ENCODE measurements around the gene BEST1.

BEST1 gene

DNA sequence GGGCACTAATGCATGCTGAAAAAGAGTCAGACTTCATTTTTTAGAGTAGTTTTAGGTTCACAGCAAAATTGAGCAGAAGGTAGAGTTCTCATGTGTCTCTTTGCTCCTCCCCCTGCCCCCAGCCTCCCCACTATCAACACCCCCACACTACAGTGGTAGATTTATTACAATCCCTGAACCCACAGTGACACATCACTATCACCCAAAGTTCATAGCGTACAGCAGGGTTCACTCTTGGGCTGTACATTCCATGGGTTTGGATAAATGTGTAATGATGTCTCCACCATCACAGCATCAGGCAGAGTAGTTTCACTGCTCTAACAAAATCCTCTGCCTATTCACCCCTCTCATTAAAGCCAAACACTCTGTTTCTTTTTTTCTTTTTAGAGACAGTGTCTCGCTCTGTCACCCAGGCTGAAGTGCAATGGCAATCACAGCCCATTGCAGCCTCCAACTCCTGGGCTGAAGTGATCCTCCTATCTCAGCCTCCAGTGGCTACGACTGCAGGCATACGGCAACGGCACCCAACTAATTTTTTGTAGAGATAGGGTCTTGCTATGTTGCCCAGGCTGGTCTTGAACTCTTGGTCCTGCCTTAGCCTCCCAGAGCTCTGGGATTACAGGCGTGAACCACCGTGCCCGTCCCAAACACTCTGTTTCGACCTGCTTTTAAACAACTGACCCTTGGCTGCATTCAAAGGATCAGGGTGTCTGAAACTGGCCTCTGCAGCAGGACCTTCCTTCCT is 4.1 kb downstream of the BEST1 start:
- TF ChIP-seq TAF1 (IDR thresholded peaks at IDR 0.05; ENCODE audit: low read depth, low read length) (no peak), POU2F2 (IDR thresholded peaks at IDR 0.05; ENCODE audit: low read depth, low read length) (no peak), PAX5 (IDR thresholded peaks at IDR 0.05; ENCODE audit: insufficient read depth, low read length, severe bottlenecking) (no peak), POLR2AphosphoS5 (IDR thresholded peaks at IDR 0.05; ENCODE audit: low read depth, low read length) (no peak), SPI1 (IDR thresholded peaks at IDR 0.05; ENCODE audit: low read depth, low read length) (no peak), POLR2A (IDR thresholded peaks at IDR 0.05; ENCODE audit: low read depth, low read length) (no peak)
- FAIRE-seq: no peak
- DNase-seq (ENCODE audit: insufficient read length, low spot score): no peak

DNA sequence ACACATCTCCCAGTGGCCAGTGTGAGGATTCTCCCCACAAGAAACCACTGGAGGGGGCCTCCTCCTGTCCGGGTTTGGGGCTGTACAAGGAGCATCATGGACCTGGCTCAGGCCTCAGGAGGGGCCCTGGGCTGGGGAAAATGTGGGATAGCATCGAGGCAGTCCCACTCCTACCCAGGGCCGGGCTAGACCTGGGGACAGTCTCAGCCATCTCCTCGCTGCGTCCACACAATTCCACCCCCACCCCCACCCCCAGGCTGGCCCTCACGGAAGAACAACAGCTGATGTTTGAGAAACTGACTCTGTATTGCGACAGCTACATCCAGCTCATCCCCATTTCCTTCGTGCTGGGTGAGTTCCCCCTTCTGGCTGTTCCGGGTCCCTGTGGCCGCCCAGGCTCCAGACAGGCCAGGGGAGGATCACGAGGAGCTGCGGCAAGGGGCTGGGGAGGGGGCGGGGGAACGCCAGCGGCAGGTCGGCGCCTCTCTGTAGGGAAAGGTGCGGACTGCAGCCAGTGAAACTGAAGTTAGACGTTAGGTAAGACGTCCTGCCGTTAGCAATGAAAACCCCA is 4.8 kb downstream of the BEST1 start:
- no peak for FAIRE-seq
- no peak for DNase-seq (ENCODE audit: insufficient read length, low spot score)
- TF ChIP-seq POLR2AphosphoS5 (IDR thresholded peaks at IDR 0.05; ENCODE audit: low read depth, low read length): no peak
- no peak for TF ChIP-seq PAX5 (IDR thresholded peaks at IDR 0.05; ENCODE audit: insufficient read depth, low read length, severe bottlenecking)
- no peak for TF ChIP-seq SPI1 (IDR thresholded peaks at IDR 0.05; ENCODE audit: low read depth, low read length)
- no peak for TF ChIP-seq POU2F2 (IDR thresholded peaks at IDR 0.05; ENCODE audit: low read depth, low read length)
- no peak for TF ChIP-seq TAF1 (IDR thresholded peaks at IDR 0.05; ENCODE audit: low read depth, low read length)
- no peak for TF ChIP-seq POLR2A (IDR thresholded peaks at IDR 0.05; ENCODE audit: low read depth, low read length)

DNA sequence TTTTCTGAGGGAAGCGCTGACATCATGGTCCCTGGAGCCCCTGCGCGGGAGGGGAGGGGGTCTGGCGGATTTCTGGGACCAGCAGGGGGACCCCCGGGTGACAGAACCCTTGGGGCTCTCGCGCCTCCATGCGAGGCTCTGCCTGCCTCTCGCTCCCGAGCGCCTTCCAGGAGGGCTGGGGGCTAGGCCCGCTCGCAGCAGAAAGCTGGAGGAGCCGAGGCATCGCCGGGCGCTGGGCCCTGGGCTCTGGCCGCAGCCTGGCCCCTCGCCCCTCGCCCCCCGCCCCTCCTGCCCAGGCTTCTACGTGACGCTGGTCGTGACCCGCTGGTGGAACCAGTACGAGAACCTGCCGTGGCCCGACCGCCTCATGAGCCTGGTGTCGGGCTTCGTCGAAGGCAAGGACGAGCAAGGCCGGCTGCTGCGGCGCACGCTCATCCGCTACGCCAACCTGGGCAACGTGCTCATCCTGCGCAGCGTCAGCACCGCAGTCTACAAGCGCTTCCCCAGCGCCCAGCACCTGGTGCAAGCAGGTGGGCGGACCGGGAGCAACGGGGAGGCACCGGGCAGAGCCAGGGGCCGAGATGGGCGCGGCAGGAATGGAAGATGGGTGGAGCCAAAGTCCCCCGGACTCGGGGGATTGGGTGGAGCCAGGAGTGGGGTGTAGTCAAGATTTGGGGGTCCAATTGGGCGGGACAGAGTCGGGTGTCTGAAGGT is 5.4 kb downstream of the BEST1 start:
- no peak for TF ChIP-seq SPI1 (IDR thresholded peaks at IDR 0.05; ENCODE audit: low read depth, low read length)
- TF ChIP-seq POLR2AphosphoS5 (IDR thresholded peaks at IDR 0.05; ENCODE audit: low read depth, low read length): no peak
- DNase-seq (ENCODE audit: insufficient read length, low spot score) (peak; percentile 49), FAIRE-seq (no peak)

DNA sequence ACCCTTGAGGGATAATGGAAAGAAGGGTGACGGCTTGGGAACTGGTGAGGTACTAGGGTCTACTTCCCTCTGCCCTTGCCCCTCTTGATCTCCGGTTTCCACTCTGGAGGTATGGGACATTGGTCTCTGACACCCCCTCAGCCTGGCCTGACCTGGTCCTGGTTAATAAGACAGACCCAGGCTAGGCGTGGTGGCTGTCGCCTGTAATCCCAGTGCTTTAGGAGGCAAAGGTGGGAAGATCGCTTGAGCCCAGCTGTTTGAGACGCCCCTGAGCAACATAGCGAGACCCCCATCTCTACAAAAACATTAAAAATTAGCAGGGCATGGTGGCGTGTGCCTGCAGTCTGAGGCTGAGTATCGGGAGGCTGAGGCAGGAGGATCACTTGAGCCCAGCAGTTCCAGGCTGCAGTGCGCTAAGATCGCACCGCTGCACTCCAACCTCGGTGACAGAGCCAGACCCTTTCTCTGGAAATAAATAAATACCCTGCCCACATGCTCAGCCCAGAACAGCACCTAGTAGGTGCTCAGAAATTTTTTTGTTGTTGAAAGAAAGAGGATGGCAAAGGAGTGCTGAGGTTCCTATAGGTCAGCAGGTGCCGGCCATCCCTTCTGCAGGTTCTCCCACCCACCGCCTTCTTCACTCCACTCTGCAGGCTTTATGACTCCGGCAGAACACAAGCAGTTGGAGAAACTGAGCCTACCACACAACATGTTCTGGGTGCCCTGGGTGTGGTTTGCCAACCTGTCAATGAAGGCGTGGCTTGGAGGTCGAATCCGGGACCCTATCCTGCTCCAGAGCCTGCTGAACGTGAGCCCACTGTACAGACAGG is 6.3 kb downstream of the BEST1 start:
- TF ChIP-seq POLR2A (IDR thresholded peaks at IDR 0.05; ENCODE audit: low read depth, low read length) (no peak), SPI1 (IDR thresholded peaks at IDR 0.05; ENCODE audit: low read depth, low read length) (no peak), POU2F2 (IDR thresholded peaks at IDR 0.05; ENCODE audit: low read depth, low read length) (no peak), POLR2AphosphoS5 (IDR thresholded peaks at IDR 0.05; ENCODE audit: low read depth, low read length) (no peak), TAF1 (IDR thresholded peaks at IDR 0.05; ENCODE audit: low read depth, low read length) (no peak), PAX5 (IDR thresholded peaks at IDR 0.05; ENCODE audit: insufficient read depth, low read length, severe bottlenecking) (no peak)
- no peak for FAIRE-seq
- no peak for DNase-seq (ENCODE audit: insufficient read length, low spot score)

DNA sequence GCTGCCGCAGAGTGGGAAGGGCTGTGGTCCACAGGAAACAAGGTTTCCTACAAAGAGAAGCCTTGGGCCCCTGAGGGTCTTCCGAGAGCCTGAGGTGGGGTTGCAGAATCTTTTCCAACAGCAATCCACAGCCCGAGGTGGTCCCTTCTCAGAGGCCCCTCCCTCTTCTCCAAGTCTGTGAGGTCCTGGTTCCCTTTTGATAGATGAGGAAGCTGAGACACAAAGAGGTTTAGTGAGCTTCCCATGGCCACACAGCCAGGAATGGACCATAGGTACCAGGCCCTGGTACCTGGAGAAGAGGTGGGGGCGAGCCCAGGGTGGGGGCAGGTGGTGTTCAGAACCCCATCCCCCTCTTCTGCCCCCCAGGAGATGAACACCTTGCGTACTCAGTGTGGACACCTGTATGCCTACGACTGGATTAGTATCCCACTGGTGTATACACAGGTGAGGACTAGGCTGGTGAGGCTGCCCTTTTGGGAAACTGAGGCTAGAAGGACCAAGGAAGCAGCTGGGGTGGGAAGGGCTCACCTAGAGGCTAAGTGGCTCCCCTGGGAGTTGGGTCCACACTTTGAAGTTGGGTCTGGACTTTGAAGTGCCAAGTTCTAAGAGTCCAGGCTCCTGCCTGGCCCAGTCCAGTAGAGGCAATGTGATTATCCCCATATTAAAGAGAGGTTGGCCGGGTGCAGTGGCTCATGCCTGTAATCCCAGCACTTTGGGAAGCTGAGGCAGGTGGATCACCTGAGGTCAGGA is 7.0 kb downstream of the BEST1 start:
- TF ChIP-seq SPI1 (IDR thresholded peaks at IDR 0.05; ENCODE audit: low read depth, low read length) (no peak), POU2F2 (IDR thresholded peaks at IDR 0.05; ENCODE audit: low read depth, low read length) (no peak), TAF1 (IDR thresholded peaks at IDR 0.05; ENCODE audit: low read depth, low read length) (no peak), PAX5 (IDR thresholded peaks at IDR 0.05; ENCODE audit: insufficient read depth, low read length, severe bottlenecking) (no peak), POLR2AphosphoS5 (IDR thresholded peaks at IDR 0.05; ENCODE audit: low read depth, low read length) (no peak), POLR2A (IDR thresholded peaks at IDR 0.05; ENCODE audit: low read depth, low read length) (no peak)
- no peak for FAIRE-seq
- DNase-seq (ENCODE audit: insufficient read length, low spot score): no peak

DNA sequence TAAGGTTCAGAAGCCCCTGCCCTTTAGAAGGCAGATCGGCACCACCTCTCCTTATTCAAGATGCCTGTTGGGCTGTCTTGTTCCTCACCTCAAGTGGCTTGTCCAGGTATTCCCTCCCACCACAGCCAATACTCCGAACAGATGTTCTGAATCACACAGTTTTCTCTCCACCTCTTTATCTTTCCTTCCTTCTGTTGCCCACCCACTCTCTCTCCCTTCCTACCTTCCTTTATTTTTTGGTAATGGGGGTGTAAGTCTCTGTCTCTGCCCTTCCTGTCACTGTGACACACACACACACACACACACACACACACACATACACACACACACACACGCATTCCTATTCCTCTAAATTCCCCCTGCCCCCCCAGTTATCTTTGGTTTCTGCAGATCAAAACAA is 8.4 kb downstream of the BEST1 start:
- no peak for FAIRE-seq
- TF ChIP-seq PAX5 (IDR thresholded peaks at IDR 0.05; ENCODE audit: insufficient read depth, low read length, severe bottlenecking) (no peak), POLR2AphosphoS5 (IDR thresholded peaks at IDR 0.05; ENCODE audit: low read depth, low read length) (no peak), POU2F2 (IDR thresholded peaks at IDR 0.05; ENCODE audit: low read depth, low read length) (no peak), SPI1 (IDR thresholded peaks at IDR 0.05; ENCODE audit: low read depth, low read length) (no peak), TAF1 (IDR thresholded peaks at IDR 0.05; ENCODE audit: low read depth, low read length) (no peak), POLR2A (IDR thresholded peaks at IDR 0.05; ENCODE audit: low read depth, low read length) (no peak)
- no peak for DNase-seq (ENCODE audit: insufficient read length, low spot score)

- DNase-seq (ENCODE audit: insufficient read length, low spot score) (no peak), FAIRE-seq (no peak)
- TF ChIP-seq SPI1 (IDR thresholded peaks at IDR 0.05; ENCODE audit: low read depth, low read length) (no peak), PAX5 (IDR thresholded peaks at IDR 0.05; ENCODE audit: insufficient read depth, low read length, severe bottlenecking) (no peak), POU2F2 (IDR thresholded peaks at IDR 0.05; ENCODE audit: low read depth, low read length) (no peak), TAF1 (IDR thresholded peaks at IDR 0.05; ENCODE audit: low read depth, low read length) (no peak), POLR2A (IDR thresholded peaks at IDR 0.05; ENCODE audit: low read depth, low read length) (no peak), POLR2AphosphoS5 (IDR thresholded peaks at IDR 0.05; ENCODE audit: low read depth, low read length) (no peak)
These were observed 9.0 kb downstream of the BEST1 start for GRCh38 chr11:61959114-61959513.

- FAIRE-seq (no peak), DNase-seq (ENCODE audit: insufficient read length, low spot score) (no peak)
- no peak for TF ChIP-seq POU2F2 (IDR thresholded peaks at IDR 0.05; ENCODE audit: low read depth, low read length)
- TF ChIP-seq POLR2A (IDR thresholded peaks at IDR 0.05; ENCODE audit: low read depth, low read length): no peak
- no peak for TF ChIP-seq SPI1 (IDR thresholded peaks at IDR 0.05; ENCODE audit: low read depth, low read length)
- TF ChIP-seq POLR2AphosphoS5 (IDR thresholded peaks at IDR 0.05; ENCODE audit: low read depth, low read length): no peak
These were observed 9.5 kb downstream of the BEST1 start for GRCh38 chr11:61959678-61960077.
